Omental fat pad (tissue), 4 donors: Measurements from ENCODE around the gene CEP85. TPM values are rescaled to one million over a fixed set of nuclear protein-coding genes. Genes with fewer than 3 reads are reported as not detected.

Experiments
- ATAC-seq: fragments of 150-250 bp; one replicate; pipeline ENCODE4 v1.9.1; 2016; ENCODE audit warnings: mild to moderate bottlenecking, moderate library complexity; ENCODE audit not compliant: low FRiP score
- DNase-seq: peaks from one replicate; pipeline ENCODE4 v3.0.0-alpha.2; 2019; ENCODE audit warnings: low spot score
- total RNA-seq, 4 donors: library from RNA; depleted of rRNA; stranded (reverse); fragments of >200 nt; gene quantifications; one replicate each; pipeline ENCODE4 v1.1.0, GENCODE V29; 2016
- TF ChIP-seq, protein P1 (sequence below), 3 donors: fragments of 450-650 bp; IDR thresholded peaks; one replicate each; pipeline ENCODE4 v1.5.1; 2016 to 2017; ENCODE audit warnings: antibody characterized with exemption in 3 of 3, mild to moderate bottlenecking in 3 of 3, moderate library complexity in 2 of 3

The CEP85 gene
- total RNA-seq, 4 donors from 2014 or later: 4.3 to 6.1 (median 5.3) TPM

DNA sequence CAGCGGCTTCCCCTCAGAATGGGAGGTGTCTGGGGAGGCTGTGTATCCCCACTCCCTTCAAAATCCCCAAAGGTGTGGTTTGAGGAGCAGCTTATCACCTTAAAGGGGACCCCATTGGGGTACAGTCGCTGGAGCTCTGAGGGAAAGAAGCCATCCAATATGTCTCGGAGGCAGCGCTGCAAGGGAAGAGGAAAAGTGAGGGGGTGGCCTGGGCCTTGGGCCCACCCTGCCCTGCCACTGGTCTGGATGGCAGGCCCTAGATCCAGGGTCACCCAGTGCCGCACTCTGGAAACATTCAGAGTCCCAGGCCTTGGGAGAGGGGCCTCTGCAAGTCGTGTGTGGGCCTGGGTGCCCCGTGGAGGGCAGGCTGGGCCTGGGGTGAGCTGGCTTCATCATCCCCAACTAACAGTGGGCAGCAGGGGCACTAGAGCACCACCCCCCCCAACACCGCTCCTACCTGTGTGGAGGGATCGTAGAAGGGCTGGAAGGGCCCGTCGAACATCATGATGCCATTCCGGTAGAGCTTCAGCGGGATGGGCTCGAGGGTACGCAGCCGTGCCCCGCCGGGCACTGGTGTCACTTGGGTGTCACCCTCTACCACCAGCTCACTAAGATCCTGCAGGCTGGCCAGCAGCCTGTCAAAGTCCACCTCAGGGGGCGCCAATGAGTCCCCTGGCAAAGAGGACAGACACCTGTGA is 51.5 kb downstream of the CEP85 start:
- no peak for DNase-seq
- ATAC-seq: no peak
- TF ChIP-seq, protein P1, sequence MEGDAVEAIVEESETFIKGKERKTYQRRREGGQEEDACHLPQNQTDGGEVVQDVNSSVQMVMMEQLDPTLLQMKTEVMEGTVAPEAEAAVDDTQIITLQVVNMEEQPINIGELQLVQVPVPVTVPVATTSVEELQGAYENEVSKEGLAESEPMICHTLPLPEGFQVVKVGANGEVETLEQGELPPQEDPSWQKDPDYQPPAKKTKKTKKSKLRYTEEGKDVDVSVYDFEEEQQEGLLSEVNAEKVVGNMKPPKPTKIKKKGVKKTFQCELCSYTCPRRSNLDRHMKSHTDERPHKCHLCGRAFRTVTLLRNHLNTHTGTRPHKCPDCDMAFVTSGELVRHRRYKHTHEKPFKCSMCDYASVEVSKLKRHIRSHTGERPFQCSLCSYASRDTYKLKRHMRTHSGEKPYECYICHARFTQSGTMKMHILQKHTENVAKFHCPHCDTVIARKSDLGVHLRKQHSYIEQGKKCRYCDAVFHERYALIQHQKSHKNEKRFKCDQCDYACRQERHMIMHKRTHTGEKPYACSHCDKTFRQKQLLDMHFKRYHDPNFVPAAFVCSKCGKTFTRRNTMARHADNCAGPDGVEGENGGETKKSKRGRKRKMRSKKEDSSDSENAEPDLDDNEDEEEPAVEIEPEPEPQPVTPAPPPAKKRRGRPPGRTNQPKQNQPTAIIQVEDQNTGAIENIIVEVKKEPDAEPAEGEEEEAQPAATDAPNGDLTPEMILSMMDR (IDR thresholded peaks at IDR 0.05): no peak

DNA sequence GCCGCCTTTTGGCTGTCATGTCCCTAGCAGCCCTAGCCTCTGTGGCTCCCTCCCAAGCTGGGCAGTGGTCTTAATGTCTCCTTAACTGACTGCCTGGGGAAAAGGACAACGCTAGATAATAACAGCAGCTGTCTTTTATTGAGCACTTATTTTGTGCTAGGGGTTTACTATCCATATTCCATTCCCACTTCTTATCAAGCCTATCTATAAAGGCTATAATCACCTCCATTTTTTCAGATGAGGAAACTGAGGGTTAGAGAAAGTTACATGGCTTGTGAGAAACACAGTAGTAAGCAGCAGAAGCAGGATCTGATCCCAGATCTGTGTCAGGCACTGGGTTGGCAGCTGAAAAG is 52.0 kb downstream of the CEP85 start:
- ATAC-seq (no peak), DNase-seq (no peak)
- TF ChIP-seq, protein P1 (IDR thresholded peaks at IDR 0.05): no peak

DNA sequence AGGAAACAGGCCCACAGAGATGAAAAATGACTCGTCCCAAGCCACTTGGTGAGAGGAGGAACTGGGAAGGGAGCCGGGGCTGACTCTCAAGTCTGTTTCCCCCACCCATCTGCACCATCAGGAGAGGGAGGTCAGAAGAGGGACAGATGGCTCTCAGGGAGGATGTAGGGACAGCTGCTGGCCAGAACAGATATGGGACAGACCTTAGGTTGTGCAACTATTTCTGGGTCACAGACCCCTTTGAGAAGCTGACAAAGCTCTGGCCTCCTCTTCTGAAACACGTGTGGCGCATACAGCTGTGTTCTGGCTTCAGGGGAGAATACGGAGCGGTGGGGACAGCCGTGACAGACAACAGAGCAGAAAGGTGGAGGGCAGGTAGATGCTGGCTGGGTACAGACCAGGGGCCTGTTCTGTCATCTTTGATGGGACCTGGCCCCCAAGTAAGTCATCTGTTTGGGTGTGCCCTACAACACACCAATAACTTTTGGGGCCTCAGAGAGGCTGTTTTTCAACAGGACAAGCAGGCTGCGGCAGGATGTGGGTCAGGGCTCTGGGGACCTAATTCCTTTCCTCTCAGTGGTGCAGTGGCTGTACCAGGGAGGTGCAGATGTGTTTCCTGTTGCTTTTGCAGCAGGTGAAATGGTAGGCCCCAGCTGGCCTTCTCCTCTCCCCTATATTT is 53.2 kb downstream of the CEP85 start:
- no peak for DNase-seq
- TF ChIP-seq, protein P1 (IDR thresholded peaks at IDR 0.05): no peak
- no peak for ATAC-seq

DNA sequence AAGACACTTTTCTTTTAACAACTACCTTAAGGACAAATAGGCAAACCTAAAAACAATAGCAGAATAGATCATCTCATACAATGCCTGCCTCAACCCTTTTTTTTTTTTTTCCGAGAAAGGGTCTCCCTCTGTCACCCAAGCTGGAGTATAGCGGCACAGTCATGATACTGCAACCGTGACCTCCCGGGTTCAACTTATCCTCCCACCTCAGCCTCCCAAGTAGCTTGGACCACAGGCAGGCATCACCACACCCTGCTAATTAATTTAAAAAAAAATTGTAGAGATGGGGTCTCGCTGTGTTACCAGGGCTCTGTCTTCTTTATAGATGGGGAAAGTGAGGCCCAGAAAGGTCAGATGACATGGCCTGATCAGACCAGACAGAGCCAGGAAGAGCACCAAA is 53.8 kb downstream of the CEP85 start:
- DNase-seq (no peak), ATAC-seq (no peak)
- TF ChIP-seq, protein P1 (IDR thresholded peaks at IDR 0.05): no peak

DNA sequence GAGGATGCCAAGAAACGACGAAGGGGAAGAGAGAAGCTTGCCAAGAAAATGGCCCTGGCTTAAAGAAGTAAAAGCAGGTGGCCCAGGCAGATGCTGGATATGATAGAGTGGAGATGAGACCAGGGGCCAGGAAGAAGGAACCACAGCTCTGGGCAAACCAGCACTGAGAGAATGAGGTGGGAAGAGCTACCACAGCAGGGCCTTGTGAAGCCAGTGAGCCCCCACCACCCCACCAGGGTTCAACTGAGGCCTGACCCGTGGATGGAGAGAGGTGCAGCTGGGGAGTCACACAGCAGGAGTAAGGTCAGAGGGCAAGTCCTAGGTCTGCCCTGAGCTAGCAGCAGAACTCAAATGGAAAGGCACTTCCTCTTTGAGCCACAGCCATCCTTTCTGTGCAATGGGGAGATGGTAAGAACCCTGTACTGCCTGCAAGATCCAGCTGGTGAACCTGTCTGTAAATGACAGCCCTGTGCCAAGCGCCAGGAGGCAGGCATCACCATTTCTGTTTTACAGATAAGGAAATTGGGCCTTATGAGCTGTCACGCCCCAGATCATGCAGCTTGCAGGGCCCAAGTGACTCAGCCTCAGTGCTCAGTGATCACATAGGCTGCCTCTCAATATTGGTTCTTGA is 54.4 kb downstream of the CEP85 start:
- no peak for DNase-seq
- no peak for ATAC-seq

DNA sequence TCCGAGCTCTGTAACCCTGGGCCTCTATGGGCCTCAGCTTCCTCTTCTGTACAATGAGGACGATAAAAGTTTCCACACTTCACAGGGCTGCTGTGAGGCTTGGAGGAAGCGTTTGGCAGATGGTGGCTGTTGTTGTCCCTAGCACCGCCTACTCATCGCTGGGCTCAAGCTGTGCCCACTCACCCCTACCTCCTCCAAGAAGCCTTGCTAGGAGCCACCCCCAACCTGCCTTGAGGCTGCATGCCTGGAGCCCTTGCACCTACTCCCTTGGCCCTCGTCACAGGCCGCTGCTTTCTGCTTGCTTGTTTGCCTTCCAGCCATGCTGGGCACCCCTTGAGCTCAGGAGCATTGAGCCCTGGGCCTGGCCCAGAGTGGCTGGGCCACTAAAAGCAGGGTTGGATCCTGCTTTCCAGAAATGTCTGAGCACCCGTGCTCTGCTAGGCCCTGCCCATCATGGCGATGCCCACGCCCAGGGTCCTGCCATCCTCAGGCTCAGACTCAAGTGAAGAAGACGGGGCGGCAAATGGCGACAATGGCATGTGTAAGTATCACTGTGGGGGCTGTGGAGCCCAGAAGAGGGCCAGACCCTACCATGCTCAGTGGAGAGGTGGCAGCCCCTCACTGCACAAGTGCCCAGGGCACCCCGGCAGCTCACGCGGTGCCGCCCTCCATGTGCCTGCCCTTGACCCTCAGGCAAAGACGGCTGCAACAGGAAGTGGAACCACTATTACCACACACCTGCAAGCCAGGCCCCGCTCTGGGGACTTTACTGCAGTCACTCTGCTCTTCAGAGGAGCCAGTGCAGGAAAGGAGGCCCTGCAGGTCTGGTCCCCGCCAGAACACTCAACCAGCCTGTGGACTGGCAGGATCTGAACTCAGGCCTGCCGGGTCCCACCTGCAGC is 55.4 kb downstream of the CEP85 start:
- DNase-seq (no peak), ATAC-seq (no peak)
- TF ChIP-seq, protein P1 (IDR thresholded peaks at IDR 0.05): no peak

More for the DNA sequence above, 54.4 kb downstream of the CEP85 start:
- TF ChIP-seq, protein P1 (IDR thresholded peaks at IDR 0.05): no peak
